Kidney epithelial cell (primary cell): ENCODE results near the gene GRIN1. TPM values are rescaled to one million over a fixed set of nuclear protein-coding genes. Genes with fewer than 3 reads are reported as not detected.

Experiments used
- DNase-seq: peaks from one replicate; pipeline ENCODE4 v3.0.0-alpha.2; 2010; ENCODE audit warnings: low read depth
- H3K27me3 ChIP-seq: 2 replicates; pipeline ENCODE4 v1.6.0; 2011; ENCODE audit warnings: low read length; ENCODE audit not compliant: control insufficient read depth, insufficient read depth
- H3K36me3 ChIP-seq: 2 replicates; pipeline ENCODE4 v1.5.1; 2011; ENCODE audit warnings: low read length; ENCODE audit not compliant: control insufficient read depth, insufficient read depth
- H3K4me3 ChIP-seq: 2 replicates; pipeline ENCODE4 v1.5.1; 2011; ENCODE audit warnings: low read depth, mild to moderate bottlenecking, control low read depth, low read length
- CTCF ChIP-seq: IDR thresholded peaks from 2 replicates; pipeline ENCODE4 v1.5.1; 2011; ENCODE audit warnings: mild to moderate bottlenecking, moderate library complexity, low read length, control low read depth, inconsistent platforms; ENCODE audit not compliant: insufficient read depth, poor library complexity, severe bottlenecking
- total RNA-seq: library from RNA; depleted of rRNA; stranded (reverse); fragments of >200 nt; gene quantifications from 2 replicates; pipeline ENCODE4 v1.2.3, GENCODE V29; 2015

GRIN1 gene
- total RNA-seq, 1 donor from 2014 or later: 0.04 TPM

- DNase-seq: no peak
- Histone ChIP-seq H3K36me3 (no peaks in the 10 kb centered on the region), H3K27me3 (no peaks in the 10 kb centered on the region), H3K4me3 (no peak overlapping the region)
- TF ChIP-seq CTCF: no peak
Measured at GRCh38 chr9:137111788-137112563, 27.0 kb upstream of the GRIN1 start.

GRCh38 chr9:137112564-137113384, 26.2 kb upstream of the GRIN1 start:
- no peaks in the 10 kb centered on the region for H3K36me3 ChIP-seq

GRCh38 chr9:137113385-137114159, 25.4 kb upstream of the GRIN1 start:
- no peaks in the 10 kb centered on the region for H3K27me3 ChIP-seq
- no peak for DNase-seq
- H3K4me3 ChIP-seq: peak overlapping the region; percentile 17
- no peaks in the 10 kb centered on the region for H3K36me3 ChIP-seq
- no peak for TF ChIP-seq CTCF

More at GRCh38 chr9:137112564-137113384, 26.2 kb upstream of the GRIN1 start:
- Histone ChIP-seq H3K27me3 (no peaks in the 10 kb centered on the region), H3K4me3 (no peak overlapping the region)
- no peak for DNase-seq
- no peak for TF ChIP-seq CTCF

GRCh38 chr9:137114220-137114612, 24.7 kb upstream of the GRIN1 start:
- no peak for TF ChIP-seq CTCF
- no peak for DNase-seq
- H3K27me3 ChIP-seq: no peaks in the 10 kb centered on the region
- peak overlapping the region; percentile 53 for H3K4me3 ChIP-seq
- H3K36me3 ChIP-seq: no peaks in the 10 kb centered on the region

GRCh38 chr9:137114613-137115393, 24.2 kb upstream of the GRIN1 start, which contains the start of gene DPP7:
TSS of gene DPP7 (minus strand) at chr9:137114733. CDS start at chr9:137114713, 20 bp downstream.
- no peak for DNase-seq
- TF ChIP-seq CTCF: no peak

More at GRCh38 chr9:137114613-137115393, 24.2 kb upstream of the GRIN1 start, which contains the start of gene DPP7:
- Histone ChIP-seq H3K27me3 (no peaks in the 10 kb centered on the region), H3K4me3 (peak within 1 kb of the TSS; percentile 53), H3K36me3 (no peaks in the 10 kb centered on the region)
